Measurements from ENCODE around the gene MYCL.

DNA sequence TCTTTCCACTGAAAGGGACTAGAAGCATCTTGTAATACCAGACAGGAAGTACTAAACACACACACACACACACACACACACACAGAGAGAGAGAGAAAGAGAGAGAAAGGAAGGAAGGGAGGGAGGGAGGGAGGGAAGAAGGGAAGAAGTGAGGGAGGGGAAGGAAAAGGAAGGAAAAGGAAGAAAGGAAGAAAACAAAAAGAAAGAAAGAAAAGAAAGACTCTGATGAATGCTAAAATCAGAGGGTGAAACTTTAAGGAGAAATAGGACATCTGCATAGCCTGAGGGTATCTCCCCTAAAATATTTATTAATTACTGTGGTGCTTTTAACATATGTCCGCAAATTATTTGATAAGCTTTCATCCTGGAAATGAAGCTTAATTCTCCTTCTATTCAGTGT is 29.0 kb downstream of the MYCL start:
- no peak for TF ChIP-seq CTCF (IDR thresholded peaks at IDR 0.05; ENCODE audit: poor library complexity)
- TF ChIP-seq EZH2 (IDR thresholded peaks at IDR 0.05; ENCODE audit: borderline replicate concordance): no peak
